ENCODE measurements around the gene IQSEC1. TPM values are rescaled to one million over a fixed set of nuclear protein-coding genes. Genes with fewer than 3 reads are reported as not detected.

The IQSEC1 gene
- total RNA-seq, 2 experiments from 2014 or later: 38.6 to 39.3 TPM

- H3K27me3 Mint-ChIP-seq (ENCODE audit: low read depth): no peaks in the 10 kb centered on the region
- no peak overlapping the region for H3K4me3 Mint-ChIP-seq
- H3K4me1 Mint-ChIP-seq (ENCODE audit: low read depth): peaks cover 14% of the 10 kb centered on the region
- intact Hi-C loops (cut with micrococcal nuclease): no loop called here
- no peak overlapping the region for H3K27ac Mint-ChIP-seq
- peaks cover 1% of the 10 kb centered on the region for H3K36me3 Mint-ChIP-seq (ENCODE audit: low read depth)
- H3K9me3 Mint-ChIP-seq: no peaks in the 10 kb centered on the region
- CTCF ChIA-PET: no interaction called here
- no peak for DNase-seq
Observed at GRCh38 chr3:12934431-12934830, 138.8 kb downstream of the IQSEC1 start.

- Mint-ChIP-seq H3K4me3 (no peak overlapping the region), H3K4me1 (ENCODE audit: low read depth) (peaks cover 14% of the 10 kb centered on the region), H3K36me3 (ENCODE audit: low read depth) (peaks cover 2% of the 10 kb centered on the region), H3K9me3 (no peaks in the 10 kb centered on the region), H3K27ac (no peak overlapping the region), H3K27me3 (ENCODE audit: low read depth) (no peaks in the 10 kb centered on the region)
- DNase-seq: no peak
- CTCF ChIA-PET: no interaction called here
- intact Hi-C loops (cut with micrococcal nuclease): no loop called here
Observed at GRCh38 chr3:12933901-12934300, 139.3 kb downstream of the IQSEC1 start.

- CTCF ChIA-PET: interaction anchor here (1.2 kb wide), 2 partner anchors 28 to 33 kb away, joined by 3 read pairs; no protein-coding TSS in a partner anchor
- peaks cover 4% of the 10 kb centered on the region for H3K36me3 Mint-ChIP-seq (ENCODE audit: low read depth)
Observed at GRCh38 chr3:12932754-12933153, 140.5 kb downstream of the IQSEC1 start.

GRCh38 chr3:12932347-12932746, 140.9 kb downstream of the IQSEC1 start:
- CTCF ChIA-PET: interaction anchor here (1.2 kb wide), 2 partner anchors 28 to 33 kb away, joined by 3 read pairs; no protein-coding TSS in a partner anchor
- intact Hi-C loops (cut with micrococcal nuclease): no loop called here
- Mint-ChIP-seq H3K27ac (no peak overlapping the region), H3K4me1 (ENCODE audit: low read depth) (peaks cover 14% of the 10 kb centered on the region), H3K4me3 (no peak overlapping the region), H3K27me3 (ENCODE audit: low read depth) (no peaks in the 10 kb centered on the region), H3K36me3 (ENCODE audit: low read depth) (peaks cover 4% of the 10 kb centered on the region), H3K9me3 (no peaks in the 10 kb centered on the region)
- DNase-seq: no peak

More at GRCh38 chr3:12932754-12933153, 140.5 kb downstream of the IQSEC1 start:
- H3K27ac Mint-ChIP-seq: no peak overlapping the region
- no peak overlapping the region for H3K4me3 Mint-ChIP-seq
- peaks cover 14% of the 10 kb centered on the region for H3K4me1 Mint-ChIP-seq (ENCODE audit: low read depth)
- H3K9me3 Mint-ChIP-seq: no peaks in the 10 kb centered on the region
- no peaks in the 10 kb centered on the region for H3K27me3 Mint-ChIP-seq (ENCODE audit: low read depth)
- intact Hi-C loops (cut with micrococcal nuclease): no loop called here
- no peak for DNase-seq

- no peak overlapping the region for H3K27ac Mint-ChIP-seq
Observed at GRCh38 chr3:12931273-12931905, 141.8 kb downstream of the IQSEC1 start.

GRCh38 chr3:12929801-12930200, 143.4 kb downstream of the IQSEC1 start:
- Mint-ChIP-seq H3K4me3 (no peak overlapping the region), H3K36me3 (ENCODE audit: low read depth) (peaks cover 4% of the 10 kb centered on the region), H3K4me1 (ENCODE audit: low read depth) (peaks cover 14% of the 10 kb centered on the region), H3K9me3 (no peaks in the 10 kb centered on the region), H3K27me3 (ENCODE audit: low read depth) (no peaks in the 10 kb centered on the region), H3K27ac (peak overlapping the region; percentile 56)
- DNase-seq: peak; percentile 42
- intact Hi-C loops (cut with micrococcal nuclease): no loop called here
- CTCF ChIA-PET: interaction anchor here (1.1 to 2.5 kb wide), 2 partner anchors 54 to 162 kb away, joined by 4 to 9 read pairs; no protein-coding TSS in a partner anchor

More at GRCh38 chr3:12931273-12931905, 141.8 kb downstream of the IQSEC1 start:
- intact Hi-C loops (cut with micrococcal nuclease): no loop called here
- H3K27me3 Mint-ChIP-seq (ENCODE audit: low read depth): no peaks in the 10 kb centered on the region
- no peaks in the 10 kb centered on the region for H3K9me3 Mint-ChIP-seq
- CTCF ChIA-PET: interaction anchor here (1.4 to 1.6 kb wide), 2 partner anchors 51 to 64 kb away, joined by 3 to 4 read pairs; no protein-coding TSS in a partner anchor
- no peak overlapping the region for H3K4me3 Mint-ChIP-seq
- H3K4me1 Mint-ChIP-seq (ENCODE audit: low read depth): peaks cover 14% of the 10 kb centered on the region
- peaks cover 4% of the 10 kb centered on the region for H3K36me3 Mint-ChIP-seq (ENCODE audit: low read depth)
- DNase-seq: no peak

GRCh38 chr3:12926660-12927059, 146.6 kb downstream of the IQSEC1 start:
- DNase-seq: no peak
- CTCF ChIA-PET: no interaction called here
- no peaks in the 10 kb centered on the region for H3K27me3 Mint-ChIP-seq (ENCODE audit: low read depth)
- H3K36me3 Mint-ChIP-seq (ENCODE audit: low read depth): peaks cover 4% of the 10 kb centered on the region
- no peak overlapping the region for H3K27ac Mint-ChIP-seq
- no peak overlapping the region for H3K4me3 Mint-ChIP-seq
- intact Hi-C loops (cut with micrococcal nuclease): no loop called here
- no peaks in the 10 kb centered on the region for H3K9me3 Mint-ChIP-seq
- peaks cover 10% of the 10 kb centered on the region for H3K4me1 Mint-ChIP-seq (ENCODE audit: low read depth)

- H3K36me3 Mint-ChIP-seq (ENCODE audit: low read depth): peaks cover 9% of the 10 kb centered on the region
- no peaks in the 10 kb centered on the region for H3K27me3 Mint-ChIP-seq (ENCODE audit: low read depth)
- CTCF ChIA-PET: no interaction called here
- DNase-seq: no peak
- no peak overlapping the region for H3K4me3 Mint-ChIP-seq
- H3K27ac Mint-ChIP-seq: no peak overlapping the region
- intact Hi-C loops (cut with micrococcal nuclease): no loop called here
- no peaks in the 10 kb centered on the region for H3K9me3 Mint-ChIP-seq
- H3K4me1 Mint-ChIP-seq (ENCODE audit: low read depth): peaks cover 10% of the 10 kb centered on the region
Observed at GRCh38 chr3:12925648-12926047, 147.6 kb downstream of the IQSEC1 start.

GRCh38 chr3:12924437-12924836, 148.8 kb downstream of the IQSEC1 start:
- Mint-ChIP-seq H3K36me3 (ENCODE audit: low read depth) (peaks cover 8% of the 10 kb centered on the region), H3K27me3 (ENCODE audit: low read depth) (no peaks in the 10 kb centered on the region), H3K4me1 (ENCODE audit: low read depth) (no peaks in the 10 kb centered on the region), H3K4me3 (no peak overlapping the region), H3K27ac (no peak overlapping the region), H3K9me3 (no peaks in the 10 kb centered on the region)
- intact Hi-C loops (cut with micrococcal nuclease): no loop called here
- DNase-seq: no peak
- CTCF ChIA-PET: interaction anchor here (0.6 kb wide), 1 partner anchor 332 kb away, joined by 3 read pairs; no protein-coding TSS in a partner anchor

GRCh38 chr3:12922881-12923431, 150.3 kb downstream of the IQSEC1 start:
- H3K4me1 Mint-ChIP-seq (ENCODE audit: low read depth): no peaks in the 10 kb centered on the region
- no peak overlapping the region for H3K27ac Mint-ChIP-seq
- no peaks in the 10 kb centered on the region for H3K27me3 Mint-ChIP-seq (ENCODE audit: low read depth)
- intact Hi-C loops (cut with micrococcal nuclease): no loop called here
- CTCF ChIA-PET: no interaction called here
- no peak for DNase-seq
- H3K36me3 Mint-ChIP-seq (ENCODE audit: low read depth): peaks cover 5% of the 10 kb centered on the region
- no peak overlapping the region for H3K4me3 Mint-ChIP-seq
- H3K9me3 Mint-ChIP-seq: no peaks in the 10 kb centered on the region

GRCh38 chr3:12922306-12922705, 150.9 kb downstream of the IQSEC1 start:
- H3K27ac Mint-ChIP-seq: no peak overlapping the region
- peaks cover 3% of the 10 kb centered on the region for H3K4me1 Mint-ChIP-seq (ENCODE audit: low read depth)
- H3K27me3 Mint-ChIP-seq (ENCODE audit: low read depth): no peaks in the 10 kb centered on the region
- CTCF ChIA-PET: interaction anchor here (0.8 kb wide), 1 partner anchor 62 kb away, joined by 3 read pairs; no protein-coding TSS in a partner anchor
- no peak for DNase-seq
- no peak overlapping the region for H3K4me3 Mint-ChIP-seq
- H3K36me3 Mint-ChIP-seq (ENCODE audit: low read depth): peaks cover 5% of the 10 kb centered on the region
- no peaks in the 10 kb centered on the region for H3K9me3 Mint-ChIP-seq
- intact Hi-C loops (cut with micrococcal nuclease): no loop called here

- Mint-ChIP-seq H3K4me3 (no peak overlapping the region), H3K9me3 (no peaks in the 10 kb centered on the region), H3K36me3 (ENCODE audit: low read depth) (peaks cover 5% of the 10 kb centered on the region), H3K27ac (no peak overlapping the region), H3K27me3 (ENCODE audit: low read depth) (no peaks in the 10 kb centered on the region), H3K4me1 (ENCODE audit: low read depth) (peaks cover 8% of the 10 kb centered on the region)
- no peak for DNase-seq
- CTCF ChIA-PET: interaction anchor here (0.8 kb wide), 1 partner anchor 63 kb away, joined by 3 read pairs; no protein-coding TSS in a partner anchor
- intact Hi-C loops (cut with micrococcal nuclease): no loop called here
Observed at GRCh38 chr3:12921736-12922135, 151.5 kb downstream of the IQSEC1 start.

GRCh38 chr3:12920967-12921366, 152.3 kb downstream of the IQSEC1 start:
- Mint-ChIP-seq H3K27me3 (ENCODE audit: low read depth) (no peaks in the 10 kb centered on the region), H3K36me3 (ENCODE audit: low read depth) (peaks cover 5% of the 10 kb centered on the region), H3K4me3 (no peak overlapping the region), H3K4me1 (ENCODE audit: low read depth) (peaks cover 14% of the 10 kb centered on the region), H3K27ac (no peak overlapping the region), H3K9me3 (no peaks in the 10 kb centered on the region)
- CTCF ChIA-PET: interaction anchor here (1.0 kb wide), 1 partner anchor 63 kb away, joined by 5 read pairs; no protein-coding TSS in a partner anchor
- intact Hi-C loops (cut with micrococcal nuclease): no loop called here
- no peak for DNase-seq

Data from activated naive CD4-positive, alpha-beta T cell treated with anti-CD3 and anti-CD28 coated beads for 36 hours (primary cell).